Activated CD4-positive, alpha-beta T cell treated with anti-CD3 and anti-CD28 coated beads, Interleukin-2, amount 10 ng/mL, durations not matched to agents 7 days and 5 days (primary cell): Measurements from ENCODE around the gene MYOZ2. TPM values are rescaled to one million over a fixed set of nuclear protein-coding genes. Genes with fewer than 3 reads are reported as not detected.

Experiments
- CTCF ChIA-PET: fragments of 350-600 bp; sonication (Branson Sonifier 250); formaldehyde crosslinking; loops from one replicate; lab custom pipeline; 2021; ENCODE audit warnings: antibody characterized with exemption; lab: Charles Lee
- POLR2A ChIA-PET: fragments of 350-600 bp; sonication (Branson Sonifier 250); formaldehyde crosslinking; loops from one replicate; lab custom pipeline; 2021; ENCODE audit warnings: antibody characterized with exemption; lab: Charles Lee
- DNase-seq: peaks from one replicate; pipeline ENCODE4 v3.0.0-alpha.2; 2020
- H3K27ac Mint-ChIP-seq: one replicate; pipeline ENCODE4 v1.8.0; 2021; ENCODE audit warnings: mild to moderate bottlenecking, moderate library complexity, mixed read lengths
- H3K27me3 Mint-ChIP-seq: one replicate; pipeline ENCODE4 v1.8.0; 2021; ENCODE audit warnings: mixed read lengths
- H3K36me3 Mint-ChIP-seq: one replicate; pipeline ENCODE4 v1.8.0; 2021; ENCODE audit warnings: low read depth, mixed read lengths
- H3K4me1 Mint-ChIP-seq: one replicate; pipeline ENCODE4 v1.8.0; 2021; ENCODE audit warnings: mixed read lengths
- H3K4me3 Mint-ChIP-seq: one replicate; pipeline ENCODE4 v1.8.0; 2021; ENCODE audit warnings: mild to moderate bottlenecking, moderate library complexity, mixed read lengths
- H3K9me3 Mint-ChIP-seq: one replicate; pipeline ENCODE4 v1.8.0; 2021; ENCODE audit warnings: mixed read lengths
- total RNA-seq, 2 experiments: library from RNA; stranded (reverse); gene quantifications; one replicate each; pipeline ENCODE4 v1.2.3, GENCODE V29; 2021

The MYOZ2 gene
- total RNA-seq, 2 experiments from 2014 or later, result not detected

- Mint-ChIP-seq H3K4me1 (peaks cover 6% of the 10 kb centered on the region), H3K9me3 (no peaks in the 10 kb centered on the region), H3K27ac (no peak overlapping the region), H3K4me3 (no peak overlapping the region), H3K27me3 (no peaks in the 10 kb centered on the region), H3K36me3 (no peaks in the 10 kb centered on the region)
- POLR2A ChIA-PET, result no interaction called here
- CTCF ChIA-PET, result no interaction called here
- no peak for DNase-seq
Observed at GRCh38 chr4:119110121-119110520, 25.5 kb upstream of the MYOZ2 start.

- Mint-ChIP-seq H3K27ac (no peak overlapping the region), H3K27me3 (no peaks in the 10 kb centered on the region), H3K4me3 (no peak overlapping the region), H3K36me3 (no peaks in the 10 kb centered on the region), H3K9me3 (no peaks in the 10 kb centered on the region), H3K4me1 (peaks cover 6% of the 10 kb centered on the region)
- CTCF ChIA-PET, result no interaction called here
- POLR2A ChIA-PET, result no interaction called here
- DNase-seq, result no peak
Observed at GRCh38 chr4:119111296-119111695, 24.3 kb upstream of the MYOZ2 start.

- H3K4me3 Mint-ChIP-seq, result no peak overlapping the region
- no peaks in the 10 kb centered on the region for H3K9me3 Mint-ChIP-seq
- no peak for DNase-seq
- POLR2A ChIA-PET, result no interaction called here
- peaks cover 3% of the 10 kb centered on the region for H3K4me1 Mint-ChIP-seq
- no peaks in the 10 kb centered on the region for H3K27me3 Mint-ChIP-seq
- CTCF ChIA-PET, result no interaction called here
- H3K36me3 Mint-ChIP-seq, result no peaks in the 10 kb centered on the region
- H3K27ac Mint-ChIP-seq, result no peak overlapping the region
Observed at GRCh38 chr4:119113033-119113655, 22.5 kb upstream of the MYOZ2 start.

- H3K36me3 Mint-ChIP-seq, result no peaks in the 10 kb centered on the region
- no peaks in the 10 kb centered on the region for H3K9me3 Mint-ChIP-seq
- no peak for DNase-seq
- H3K27me3 Mint-ChIP-seq, result peaks cover 4% of the 10 kb centered on the region
- ChIA-PET POLR2A (no interaction called here), CTCF (no interaction called here)
- H3K4me3 Mint-ChIP-seq, result no peak overlapping the region
- peaks cover 3% of the 10 kb centered on the region for H3K4me1 Mint-ChIP-seq
- H3K27ac Mint-ChIP-seq, result no peak overlapping the region
Observed at GRCh38 chr4:119116021-119116420, 19.6 kb upstream of the MYOZ2 start.

- H3K36me3 Mint-ChIP-seq, result no peaks in the 10 kb centered on the region
- ChIA-PET CTCF (interaction anchor here (0.5 kb wide), 1 partner anchor 48 kb away, joined by 3 read pairs; no protein-coding TSS in a partner anchor), POLR2A (no interaction called here)
- no peaks in the 10 kb centered on the region for H3K9me3 Mint-ChIP-seq
- H3K27me3 Mint-ChIP-seq, result peaks cover 4% of the 10 kb centered on the region
- no peak overlapping the region for H3K27ac Mint-ChIP-seq
- DNase-seq, result no peak
- H3K4me3 Mint-ChIP-seq, result no peak overlapping the region
- peaks cover 3% of the 10 kb centered on the region for H3K4me1 Mint-ChIP-seq
Observed at GRCh38 chr4:119116925-119117900, 18.4 kb upstream of the MYOZ2 start.

GRCh38 chr4:119118397-119118796 is 17.2 kb upstream of the MYOZ2 start:
- ChIA-PET POLR2A (no interaction called here), CTCF (no interaction called here)
- Mint-ChIP-seq H3K9me3 (no peaks in the 10 kb centered on the region), H3K27me3 (peaks cover 4% of the 10 kb centered on the region), H3K27ac (no peak overlapping the region), H3K4me3 (no peak overlapping the region), H3K36me3 (no peaks in the 10 kb centered on the region), H3K4me1 (no peaks in the 10 kb centered on the region)
- DNase-seq, result no peak

GRCh38 chr4:119124352-119124751 is 11.3 kb upstream of the MYOZ2 start:
- DNase-seq, result no peak
- Mint-ChIP-seq H3K27ac (no peak overlapping the region), H3K36me3 (no peaks in the 10 kb centered on the region), H3K27me3 (peaks cover 2% of the 10 kb centered on the region), H3K4me1 (no peaks in the 10 kb centered on the region), H3K4me3 (no peak overlapping the region), H3K9me3 (no peaks in the 10 kb centered on the region)
- ChIA-PET POLR2A (no interaction called here), CTCF (interaction anchor here (1.3 kb wide), 1 partner anchor 11 kb away, joined by 4 read pairs; the partner anchor contains the start of gene MYOZ2)

- H3K36me3 Mint-ChIP-seq, result no peaks in the 10 kb centered on the region
- H3K27ac Mint-ChIP-seq, result no peak overlapping the region
- ChIA-PET POLR2A (no interaction called here), CTCF (no interaction called here)
- H3K27me3 Mint-ChIP-seq, result no peaks in the 10 kb centered on the region
- H3K4me3 Mint-ChIP-seq, result no peak overlapping the region
- no peaks in the 10 kb centered on the region for H3K9me3 Mint-ChIP-seq
- no peak for DNase-seq
- no peaks in the 10 kb centered on the region for H3K4me1 Mint-ChIP-seq
Observed at GRCh38 chr4:119125931-119126330, 9.7 kb upstream of the MYOZ2 start.

GRCh38 chr4:119128148-119128547 is 7.5 kb upstream of the MYOZ2 start:
- H3K36me3 Mint-ChIP-seq, result no peaks in the 10 kb centered on the region
- ChIA-PET POLR2A (no interaction called here), CTCF (no interaction called here)
- no peak overlapping the region for H3K4me3 Mint-ChIP-seq
- no peak overlapping the region for H3K27ac Mint-ChIP-seq
- H3K9me3 Mint-ChIP-seq, result no peaks in the 10 kb centered on the region
- DNase-seq, result no peak
- H3K27me3 Mint-ChIP-seq, result no peaks in the 10 kb centered on the region
- no peaks in the 10 kb centered on the region for H3K4me1 Mint-ChIP-seq

- Mint-ChIP-seq H3K4me1 (no peaks in the 10 kb centered on the region), H3K36me3 (no peaks in the 10 kb centered on the region), H3K4me3 (no peak overlapping the region), H3K9me3 (no peaks in the 10 kb centered on the region), H3K27ac (no peak overlapping the region), H3K27me3 (no peaks in the 10 kb centered on the region)
- CTCF ChIA-PET, result no interaction called here
- POLR2A ChIA-PET, result no interaction called here
- no peak for DNase-seq
Observed at GRCh38 chr4:119130365-119131065, 5.1 kb upstream of the MYOZ2 start.

GRCh38 chr4:119131164-119131563 is 4.5 kb upstream of the MYOZ2 start:
- Mint-ChIP-seq H3K36me3 (no peaks in the 10 kb centered on the region), H3K4me1 (no peaks in the 10 kb centered on the region), H3K4me3 (no peak overlapping the region), H3K27ac (no peak overlapping the region), H3K9me3 (no peaks in the 10 kb centered on the region), H3K27me3 (no peaks in the 10 kb centered on the region)
- CTCF ChIA-PET, result no interaction called here
- POLR2A ChIA-PET, result no interaction called here
- DNase-seq, result no peak

GRCh38 chr4:119132306-119132705 is 3.3 kb upstream of the MYOZ2 start:
- H3K36me3 Mint-ChIP-seq, result no peaks in the 10 kb centered on the region

GRCh38 chr4:119136546-119136945 is 914 bp downstream of the MYOZ2 start:
- CTCF ChIA-PET, result no interaction called here
- Mint-ChIP-seq H3K9me3 (no peaks in the 10 kb centered on the region), H3K4me3 (no peak overlapping the region), H3K4me1 (peaks cover 19% of the 10 kb centered on the region), H3K27me3 (peaks cover 2% of the 10 kb centered on the region), H3K36me3 (no peaks in the 10 kb centered on the region), H3K27ac (no peak overlapping the region)
- POLR2A ChIA-PET, result no interaction called here
- DNase-seq, result no peak

More at GRCh38 chr4:119132306-119132705, 3.3 kb upstream of the MYOZ2 start:
- Mint-ChIP-seq H3K27me3 (peaks cover 1% of the 10 kb centered on the region), H3K9me3 (no peaks in the 10 kb centered on the region), H3K4me1 (no peaks in the 10 kb centered on the region), H3K4me3 (no peak overlapping the region), H3K27ac (no peak overlapping the region)
- ChIA-PET POLR2A (no interaction called here), CTCF (no interaction called here)
- no peak for DNase-seq
